HUES64 (cell line): ENCODE results near the gene DDX49.

Source experiments
- H3K27ac ChIP-seq: 2 replicates; pipeline ENCODE4 v1.7.0; 2013; ENCODE audit warnings: low read depth, low read length, inconsistent platforms
- H3K27me3 ChIP-seq: 2 replicates; pipeline ENCODE4 v1.6.1; 2013; ENCODE audit warnings: mild to moderate bottlenecking, low read length; ENCODE audit not compliant: insufficient read depth
- H3K36me3 ChIP-seq: 2 replicates; pipeline ENCODE4 v1.6.1; 2013; ENCODE audit warnings: mild to moderate bottlenecking, low read length; ENCODE audit not compliant: insufficient read depth
- H3K4me1 ChIP-seq: 2 replicates; pipeline ENCODE4 v1.6.1; 2013; ENCODE audit warnings: mild to moderate bottlenecking, low read length, moderate library complexity; ENCODE audit not compliant: insufficient read depth
- H3K4me3 ChIP-seq: 2 replicates; pipeline ENCODE4 v1.5.1; 2013; ENCODE audit warnings: mild to moderate bottlenecking, low read length, moderate library complexity
- H3K9ac ChIP-seq: 2 replicates; pipeline ENCODE4 v1.6.1; 2013; ENCODE audit warnings: mild to moderate bottlenecking, low read depth, low read length
- H3K9me3 ChIP-seq: 2 replicates; pipeline ENCODE4 v1.6.1; 2013; ENCODE audit warnings: low read depth, low read length; ENCODE audit not compliant: insufficient read depth
- WGBS: fragments of 150-250, 120-280 bp; methylation state at CpG from one replicate; pipeline ENCODE4 v1.1.7; 2013; ENCODE audit warnings: missing lambda C conversion rate; 5-methylcytosine and 5-hydroxymethylcytosine counted together

Gene DDX49

GRCh38 chr19:18969931-18970659 lies 50.6 kb downstream of the DDX49 start:
- Histone ChIP-seq H3K27me3 (no peaks in the 10 kb centered on the region), H3K36me3 (no peaks in the 10 kb centered on the region), H3K4me1 (no peaks in the 10 kb centered on the region), H3K4me3 (no peak overlapping the region), H3K27ac (no peak overlapping the region), H3K9ac (no peak overlapping the region), H3K9me3 (no peaks in the 10 kb centered on the region)
- 92% methylated on average over 13 of the region's 13 CpGs for WGBS

- H3K36me3 ChIP-seq = no peaks in the 10 kb centered on the region
- no peak overlapping the region for H3K27ac ChIP-seq
- no peak overlapping the region for H3K9ac ChIP-seq
- no peak overlapping the region for H3K4me3 ChIP-seq
- H3K27me3 ChIP-seq = no peaks in the 10 kb centered on the region
- no peaks in the 10 kb centered on the region for H3K9me3 ChIP-seq
- WGBS = 89% methylated on average over 12 of the region's 12 CpGs
- H3K4me1 ChIP-seq = no peaks in the 10 kb centered on the region
Measured at GRCh38 chr19:18972301-18972811, 52.8 kb downstream of the DDX49 start.

- Histone ChIP-seq H3K9ac (no peak overlapping the region), H3K4me3 (no peak overlapping the region)
Measured at GRCh38 chr19:18972851-18973250, 53.3 kb downstream of the DDX49 start.

GRCh38 chr19:18975011-18975410 lies 55.5 kb downstream of the DDX49 start:
- no peak overlapping the region for H3K9ac ChIP-seq
- H3K36me3 ChIP-seq = no peaks in the 10 kb centered on the region
- WGBS = 100% methylated on average over 3 of the region's 3 CpGs
- no peaks in the 10 kb centered on the region for H3K9me3 ChIP-seq
- no peak overlapping the region for H3K27ac ChIP-seq
- no peaks in the 10 kb centered on the region for H3K27me3 ChIP-seq
- no peak overlapping the region for H3K4me3 ChIP-seq
- H3K4me1 ChIP-seq = no peaks in the 10 kb centered on the region

More at GRCh38 chr19:18972851-18973250, 53.3 kb downstream of the DDX49 start:
- Histone ChIP-seq H3K27ac (no peak overlapping the region), H3K9me3 (no peaks in the 10 kb centered on the region), H3K4me1 (no peaks in the 10 kb centered on the region), H3K36me3 (no peaks in the 10 kb centered on the region), H3K27me3 (no peaks in the 10 kb centered on the region)
- WGBS = 92% methylated on average over 5 of the region's 5 CpGs

- no peak overlapping the region for H3K4me3 ChIP-seq
- H3K9ac ChIP-seq = no peak overlapping the region
- H3K27ac ChIP-seq = no peak overlapping the region
- no peaks in the 10 kb centered on the region for H3K27me3 ChIP-seq
- H3K4me1 ChIP-seq = no peaks in the 10 kb centered on the region
- WGBS = 96% methylated on average over 10 of the region's 10 CpGs
- H3K9me3 ChIP-seq = no peaks in the 10 kb centered on the region
- H3K36me3 ChIP-seq = no peaks in the 10 kb centered on the region
Measured at GRCh38 chr19:18975869-18976268, 56.4 kb downstream of the DDX49 start.
